Caki2 (cell line): ENCODE data around the gene ATG16L2. TPM values are rescaled to one million over a fixed set of nuclear protein-coding genes. Genes with fewer than 3 reads are reported as not detected.
"Not testable (repeated sequence)": the region's sequence is repeated elsewhere in the genome, so short reads cannot be mapped to it uniquely, and the experiment has no call there.

ENCODE experiments used
- DNase-seq: peaks from one replicate; pipeline ENCODE4 v3.0.0-alpha.2; 2015; ENCODE audit warnings: low read depth
- in situ Hi-C: cut with HindIII; loops from 2 replicates; pipeline ENCODE4 v1.10.0; 2016; ENCODE audit warnings: low sequenced_read_pairs, low pct_unique_long_range_greater_than_20kb, mixed read lengths
- total RNA-seq: library from RNA; depleted of rRNA; stranded (reverse); fragments of >200 nt; shearing (Covaris generic); gene quantifications from 2 replicates; pipeline ENCODE4 v1.2.3, GENCODE V29; 2014; ENCODE audit warnings: low replicate concordance

Gene ATG16L2
- total RNA-seq, 1 experiment from 2014 or later = 20.9 TPM

- in situ Hi-C loops = no loop called here
- no peak for DNase-seq
Observed at GRCh38 chr11:72832301-72833082, 18.3 kb downstream of the ATG16L2 start.

- in situ Hi-C loops = no loop called here
- DNase-seq = no peak
Observed at GRCh38 chr11:72833083-72833733, 19.0 kb downstream of the ATG16L2 start.

DNA sequence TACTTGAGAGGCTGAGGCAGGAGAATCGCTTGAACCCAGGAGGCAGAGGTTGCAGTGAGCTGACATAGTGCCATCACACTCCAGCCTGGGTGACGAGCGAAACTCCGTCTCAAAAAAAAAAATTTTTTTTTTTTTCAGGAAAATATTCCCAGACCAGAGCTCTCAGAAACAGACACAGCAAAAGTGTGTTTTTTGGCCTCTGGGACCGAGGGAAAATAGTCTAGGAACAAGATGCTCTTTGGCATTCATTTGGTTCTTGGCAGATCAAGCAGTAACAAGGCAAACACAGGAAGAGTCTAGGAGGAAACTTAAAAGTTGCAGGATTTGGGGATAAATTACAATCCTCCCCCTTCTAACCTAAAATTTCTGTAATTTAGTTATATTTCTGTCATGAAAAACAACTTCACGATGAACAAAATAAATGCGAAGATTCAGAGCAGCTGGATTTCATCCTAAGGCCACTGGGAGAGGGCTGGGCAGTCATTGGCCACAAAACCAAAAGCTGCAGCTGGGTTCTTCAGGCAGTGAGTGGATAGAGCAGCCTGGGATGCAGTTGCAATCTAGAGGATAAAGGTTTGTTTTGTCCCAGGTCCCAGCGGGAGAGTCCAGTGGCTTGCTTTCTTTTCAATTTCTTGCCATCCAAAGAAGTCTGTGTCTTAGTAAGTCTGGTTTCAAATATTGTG, 19.7 kb downstream of the ATG16L2 start:
- in situ Hi-C loops = no loop called here
- DNase-seq = no peak

GRCh38 chr11:72834905-72835304, 20.7 kb downstream of the ATG16L2 start:
- no peak for DNase-seq
- in situ Hi-C loops = no loop called here

DNA sequence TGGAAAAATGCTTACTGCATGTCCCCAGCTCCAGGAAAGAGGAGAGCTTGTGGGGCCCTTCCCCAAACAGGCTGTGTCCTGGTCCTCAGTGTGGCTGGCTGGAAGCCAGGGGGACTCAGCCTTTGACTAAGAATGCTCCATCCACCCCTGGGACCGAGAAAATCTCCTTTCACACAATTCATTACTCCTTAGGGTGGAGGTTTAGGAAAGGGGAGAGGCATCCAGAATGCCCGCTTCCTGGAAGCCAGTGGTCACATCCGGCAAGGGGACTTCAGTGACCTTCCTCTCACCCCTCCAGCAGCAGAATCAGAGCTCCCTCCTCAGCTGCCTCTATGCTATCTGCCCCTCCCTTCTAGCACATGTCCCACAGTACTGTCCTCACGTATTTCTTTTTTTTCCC, 21.9 kb downstream of the ATG16L2 start:
- in situ Hi-C loops = no loop called here
- DNase-seq = no peak

- DNase-seq = no peak
- in situ Hi-C loops = no loop called here
Observed at GRCh38 chr11:72838691-72839305, 24.6 kb downstream of the ATG16L2 start.

DNA sequence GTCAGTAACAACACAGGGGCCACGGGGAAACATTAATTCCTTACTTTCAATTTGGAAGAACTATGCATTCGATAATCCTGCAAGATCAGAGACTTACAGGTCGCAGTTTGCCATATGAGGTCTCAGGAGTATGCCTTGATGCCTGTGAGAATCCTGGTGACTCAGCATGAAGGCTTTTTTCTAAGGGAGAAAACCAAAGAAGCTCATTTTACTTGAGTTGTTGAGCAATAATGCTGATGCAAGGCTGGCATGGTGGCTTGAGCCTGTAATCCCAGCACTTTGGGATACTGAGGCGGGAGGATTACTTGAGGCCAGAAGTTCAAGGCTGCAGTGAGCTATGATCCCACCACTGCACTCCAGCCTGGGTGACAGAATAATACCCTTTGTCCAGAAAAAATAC, 26.6 kb downstream of the ATG16L2 start:
- in situ Hi-C loops = no loop called here
- peak; percentile 13 for DNase-seq

- in situ Hi-C loops = no loop called here
- no peak for DNase-seq
Observed at GRCh38 chr11:72841397-72841796, 27.2 kb downstream of the ATG16L2 start.

DNA sequence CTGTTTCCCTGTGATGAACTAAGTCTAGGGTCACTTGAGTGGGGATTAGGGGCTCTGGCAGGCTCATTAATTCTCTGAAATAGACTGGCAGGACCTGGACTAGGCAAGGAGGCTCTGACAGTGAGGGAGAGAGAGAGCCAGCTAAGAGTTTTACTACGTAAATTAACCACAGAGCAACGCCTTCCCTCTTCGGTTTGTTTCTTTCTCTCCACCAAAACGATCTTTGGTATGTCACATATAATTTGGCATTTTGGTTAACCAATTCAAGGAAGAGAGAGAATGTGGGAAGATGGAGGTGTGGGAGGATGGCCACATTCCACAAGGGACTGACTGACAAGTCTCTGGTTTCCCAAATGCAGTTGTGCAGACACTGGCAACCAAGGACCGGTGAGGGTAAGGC, 27.9 kb downstream of the ATG16L2 start:
- in situ Hi-C loops = no loop called here
- DNase-seq = no peak

DNA sequence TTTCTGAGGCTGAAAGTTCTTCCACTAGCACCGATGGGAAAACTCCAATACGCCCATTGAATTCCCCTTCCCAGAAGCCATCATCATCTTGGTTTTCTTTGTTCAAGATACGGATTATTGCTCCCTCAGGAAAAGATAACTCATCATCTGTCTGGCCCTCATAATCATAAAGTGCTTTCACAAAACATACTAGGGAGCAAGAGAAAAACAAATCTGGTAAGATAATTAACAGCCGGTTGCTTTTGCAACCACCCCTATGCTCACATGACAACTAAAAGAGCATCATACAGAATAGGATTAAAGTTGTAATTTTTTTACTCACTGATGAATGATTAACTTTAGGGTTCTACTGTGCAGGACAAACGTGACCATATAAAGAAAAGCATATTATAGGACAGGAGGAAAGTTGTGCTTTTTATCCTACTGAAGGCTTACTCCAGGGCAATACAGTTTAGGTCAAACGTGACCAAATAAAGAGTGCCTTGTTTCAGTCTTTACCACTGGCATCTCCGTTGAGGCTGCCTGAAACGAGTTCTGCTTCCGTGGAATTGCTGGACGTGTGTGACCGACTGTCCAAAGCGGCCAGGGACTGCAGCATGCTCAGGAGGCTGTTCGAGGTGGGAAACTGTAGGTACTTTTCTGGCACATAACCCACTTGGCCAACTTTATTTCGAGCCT, 28.6 kb downstream of the ATG16L2 start:
- in situ Hi-C loops = no loop called here
- no peak for DNase-seq

- in situ Hi-C loops = no loop called here
- no peak for DNase-seq
Observed at GRCh38 chr11:72844356-72844755, 30.1 kb downstream of the ATG16L2 start.

- in situ Hi-C loops = no loop called here
- DNase-seq = peak; percentile 14
Observed at GRCh38 chr11:72848846-72849466, 34.7 kb downstream of the ATG16L2 start.

DNA sequence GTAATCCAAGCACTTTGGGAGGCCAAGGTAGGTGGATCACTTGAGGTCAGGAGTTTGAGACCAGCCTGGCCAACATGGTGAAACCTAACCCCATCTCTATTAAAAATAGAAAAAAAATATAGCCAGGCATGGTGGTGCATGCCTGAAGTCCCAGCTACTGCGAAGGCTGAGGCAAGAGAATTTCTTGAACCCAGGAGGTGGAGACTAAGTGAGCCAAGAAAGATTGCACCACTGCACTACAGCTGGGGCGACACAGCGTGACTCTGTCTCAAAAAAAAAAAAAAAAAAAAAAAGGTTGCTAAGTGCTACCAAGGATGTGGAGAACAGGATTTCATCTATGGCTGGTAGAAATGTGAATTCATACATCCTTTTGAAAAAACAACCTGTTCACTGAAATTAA, 36.6 kb downstream of the ATG16L2 start:
- in situ Hi-C loops = no loop called here
- DNase-seq = no peak

DNA sequence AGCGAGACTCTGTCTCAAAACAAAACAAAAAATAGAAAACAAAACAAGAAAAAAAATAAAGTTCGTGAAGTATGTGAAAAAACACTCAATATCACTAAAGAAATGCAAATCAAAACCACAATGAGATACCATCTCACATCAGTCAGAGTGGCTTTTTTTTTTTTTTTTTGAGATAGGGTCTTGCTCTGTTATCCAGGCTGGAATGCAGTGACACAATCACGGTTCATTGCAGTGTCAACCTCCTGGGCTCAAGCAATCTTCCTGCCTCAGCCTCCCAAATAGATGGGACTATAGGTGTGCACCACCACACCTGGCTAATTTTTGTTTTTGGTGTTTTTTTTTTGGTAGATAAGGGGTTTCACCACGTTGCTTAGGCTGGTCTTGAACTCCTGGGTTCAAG, 37.5 kb downstream of the ATG16L2 start:
- in situ Hi-C loops = no loop called here
- no peak for DNase-seq

DNA sequence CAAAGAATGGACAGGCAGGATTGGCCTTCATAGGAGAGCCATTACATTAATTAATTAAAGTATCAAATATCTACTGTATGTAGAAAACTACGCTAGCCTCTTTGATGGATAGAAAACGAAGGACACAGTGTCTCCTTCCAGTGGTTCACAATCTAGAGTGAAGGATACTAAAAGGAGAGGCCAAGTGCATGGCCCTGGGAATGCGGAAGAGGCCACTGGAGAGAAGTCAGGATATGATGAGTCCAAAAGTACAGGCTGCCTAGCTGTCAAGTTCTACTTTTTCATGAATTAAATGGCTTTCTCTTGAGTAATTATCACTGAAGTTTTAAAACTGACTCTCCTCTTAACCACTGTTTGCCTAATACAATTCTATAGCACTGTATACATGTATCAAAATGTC, 41.9 kb downstream of the ATG16L2 start:
- in situ Hi-C loops = no loop called here
- DNase-seq = no peak

GRCh38 chr11:72856551-72857345, 42.5 kb downstream of the ATG16L2 start:
- in situ Hi-C loops = no loop called here

DNA sequence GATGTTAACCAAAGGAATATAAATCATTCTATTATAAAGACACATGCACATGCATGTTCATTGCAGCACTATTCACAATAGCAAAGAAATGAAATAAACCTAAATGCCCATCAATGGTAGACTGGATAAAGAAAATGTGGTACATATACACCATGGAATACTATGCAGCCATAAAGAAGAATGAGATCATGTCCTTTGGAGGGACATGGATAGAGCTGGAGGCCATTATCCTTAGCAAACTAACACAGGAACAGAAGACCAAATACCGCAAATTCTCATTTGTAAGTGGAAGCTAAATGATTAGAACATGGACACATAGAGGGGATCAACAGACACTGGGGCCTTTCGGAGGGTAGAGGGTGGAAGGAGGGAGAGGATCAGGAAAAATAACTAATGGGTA, 44.1 kb downstream of the ATG16L2 start:
- in situ Hi-C loops, DNase-seq: not testable (repeated sequence)

More at GRCh38 chr11:72856551-72857345, 42.5 kb downstream of the ATG16L2 start:
- DNase-seq = no peak
